Keratinocyte (primary cell): ENCODE measurements around the gene ENTHD1. TPM values are rescaled to one million over a fixed set of nuclear protein-coding genes. Genes with fewer than 3 reads are reported as not detected.
"Not testable (repeated sequence)": the region's sequence is repeated elsewhere in the genome, so short reads cannot be mapped to it uniquely, and the experiment has no call there.

Source experiments
- DNase-seq: peaks from one replicate; pipeline ENCODE4 v3.0.0-alpha.2; 2011; ENCODE audit warnings: low read depth, missing footprints, low spot score
- FAIRE-seq: peaks from 2 replicates; lab custom pipeline; 2011; peaks lifted over from hg19 to GRCh38; lab: Jason Lieb, UNC
- H2AFZ ChIP-seq: 2 replicates; pipeline ENCODE4 v1.6.0; 2012; ENCODE audit warnings: low read length, control low read depth, inconsistent platforms; ENCODE audit not compliant: control insufficient read depth
- H3K27ac ChIP-seq: 2 replicates; pipeline ENCODE4 v1.5.1; 2011; ENCODE audit warnings: low read length; ENCODE audit not compliant: control insufficient read depth, insufficient read depth
- H3K27me3 ChIP-seq: 3 replicates; pipeline ENCODE4 v1.6.0; 2011; ENCODE audit warnings: low read length; ENCODE audit not compliant: control insufficient read depth, insufficient read depth; ENCODE audit errors: extremely low read depth
- H3K36me3 ChIP-seq, 2 experiments: 2 replicates in 1 of 2; 3 replicates in 1 of 2; pipeline ENCODE4 v1.5.1; 2011; ENCODE audit warnings: low read length in 2 of 2, mild to moderate bottlenecking in 1 of 2; ENCODE audit not compliant: control insufficient read depth in 2 of 2, insufficient read depth in 2 of 2; ENCODE audit errors: extremely low read depth in 1 of 2
- H3K4me1 ChIP-seq: 3 replicates; pipeline ENCODE4 v1.5.1; 2011; ENCODE audit warnings: low read length; ENCODE audit not compliant: control insufficient read depth, insufficient read depth; ENCODE audit errors: extremely low read depth
- H3K4me2 ChIP-seq: 3 replicates; pipeline ENCODE4 v1.6.0; 2011; ENCODE audit warnings: low read depth, low read length; ENCODE audit not compliant: control insufficient read depth, insufficient read depth; ENCODE audit errors: extremely low read depth
- H3K4me3 ChIP-seq, 3 experiments: fragments of 200-600 bp in 1 of 3; sonication (generic) in 1 of 3; 2 replicates in 2 of 3; 3 replicates in 1 of 3; pipeline ENCODE4 v1.5.1; 2011 to 2016; ENCODE audit warnings: low read length in 3 of 3, mild to moderate bottlenecking in 3 of 3, control low read depth in 2 of 3, inconsistent platforms in 1 of 3, low read depth in 1 of 3, mixed read lengths in 1 of 3, mixed run types in 1 of 3, moderate library complexity in 1 of 3; ENCODE audit not compliant: control insufficient read depth in 2 of 3, insufficient read depth in 2 of 3; ENCODE audit errors: extremely low read depth in 1 of 3
- H3K79me2 ChIP-seq: 2 replicates; pipeline ENCODE4 v1.6.0; 2012; ENCODE audit warnings: low read length; ENCODE audit not compliant: control insufficient read depth, insufficient read depth
- H3K9ac ChIP-seq: 3 replicates; pipeline ENCODE4 v1.6.0; 2011; ENCODE audit warnings: low read length; ENCODE audit not compliant: control insufficient read depth, insufficient read depth; ENCODE audit errors: extremely low read depth
- H3K9me1 ChIP-seq: 3 replicates; pipeline ENCODE4 v1.6.0; 2011; ENCODE audit warnings: low read length; ENCODE audit not compliant: control insufficient read depth, insufficient read depth; ENCODE audit errors: extremely low read depth
- H3K9me3 ChIP-seq: 2 replicates; pipeline ENCODE4 v1.5.1; 2012; ENCODE audit warnings: low read depth, low read length; ENCODE audit not compliant: control insufficient read depth
- H4K20me1 ChIP-seq: 3 replicates; pipeline ENCODE4 v1.6.0; 2011; ENCODE audit warnings: low read length; ENCODE audit not compliant: control insufficient read depth, insufficient read depth; ENCODE audit errors: extremely low read depth
- CTCF ChIP-seq, 3 experiments: IDR thresholded peaks in 1 of 3; conservative IDR thresholded peaks in 1 of 3; optimal IDR thresholded peaks in 1 of 3; 2 replicates in 2 of 3; 3 replicates in 1 of 3; pipeline versions ENCODE3 to v1.5.1; 2011; ENCODE audit warnings: low read length in 3 of 3, mild to moderate bottlenecking in 3 of 3, moderate library complexity in 2 of 3, control low read depth in 1 of 3, inconsistent platforms in 1 of 3; ENCODE audit not compliant: insufficient read depth in 2 of 3; ENCODE audit errors: extremely low read depth in 1 of 3
- EZH2 ChIP-seq: IDR thresholded peaks from one replicate; pipeline ENCODE4 v1.6.1; 2012; ENCODE audit warnings: inconsistent platforms, mild to moderate bottlenecking, low read length, moderate library complexity
- dilution Hi-C: fragments of 300-500 bp; cut with MboI; formaldehyde crosslinking; loops from one replicate; pipeline ENCODE4 v1.7.0; 2020; ENCODE audit warnings: low sequenced_read_pairs; ENCODE audit not compliant: extremely low pct_ligation_motif_present
- polyA plus RNA-seq, 5 experiments: library from polyadenylated mRNA; depleted of rRNA in 3 of 5; stranded (reverse) in 3 of 5; stranded (forward) in 1 of 5; unstranded in 1 of 5; fragments of >200 nt; gene quantifications; 1 replicate in 1 of 5; 2 replicates in 3 of 5; 3 replicates in 1 of 5; pipeline versions ENCODE4 v1.2.1 to v1.2.3, GENCODE V29; 2011 to 2012; ENCODE audit warnings: missing spikeins in 2 of 5, low read depth in 1 of 5, low replicate concordance in 1 of 5

ENTHD1 gene
- polyA plus RNA-seq, 1 donor (not counting 4 experiments of a cell fraction or from before 2014, with no cell fraction given) = not detected

GRCh38 chr22:39904862-39905261 lies 11.3 kb upstream of the ENTHD1 start:
- DNase-seq (no peak), FAIRE-seq (no peak)
- H3K4me1 ChIP-seq = no peaks in the 10 kb centered on the region
- H4K20me1 ChIP-seq = no peaks in the 10 kb centered on the region
- TF ChIP-seq EZH2 (no peak), CTCF (optimal IDR thresholded peaks at IDR 0.05 in 1 of 3, IDR thresholded peaks at IDR 0.05 in 1 of 3, conservative IDR thresholded peaks at IDR 0.05 in 1 of 3; ENCODE audit: extremely low read depth in 1 of 3, insufficient read depth in 2 of 3, low read length in 3 of 3) (no peak)
- H3K9ac ChIP-seq = no peak overlapping the region
- no peak overlapping the region for H3K27ac ChIP-seq
- H3K9me3 ChIP-seq = no peaks in the 10 kb centered on the region
- H3K4me2 ChIP-seq = no peak overlapping the region
- H3K27me3 ChIP-seq = peaks cover 3% of the 10 kb centered on the region
- no peak overlapping the region for H3K4me3 ChIP-seq
- H3K9me1 ChIP-seq = no peaks in the 10 kb centered on the region
- dilution Hi-C loops = no loop called here
- H3K36me3 ChIP-seq = no peaks in the 10 kb centered on the region
- H2AFZ ChIP-seq = no peak overlapping the region
- no peaks in the 10 kb centered on the region for H3K79me2 ChIP-seq

- H3K79me2 ChIP-seq, H2AFZ ChIP-seq, H3K4me3 ChIP-seq, H3K4me1 ChIP-seq, H3K9me3 ChIP-seq, H3K9ac ChIP-seq, H3K27ac ChIP-seq, H3K4me2 ChIP-seq, dilution Hi-C loops, H3K27me3 ChIP-seq, H4K20me1 ChIP-seq, DNase-seq, H3K36me3 ChIP-seq, FAIRE-seq, H3K9me1 ChIP-seq: not testable (repeated sequence)
Observed at GRCh38 chr22:39904024-39904423, 10.5 kb upstream of the ENTHD1 start.

GRCh38 chr22:39901565-39902146 lies 8.1 kb upstream of the ENTHD1 start:
- no peaks in the 10 kb centered on the region for H3K9me1 ChIP-seq
- no peaks in the 10 kb centered on the region for H3K36me3 ChIP-seq
- no peak overlapping the region for H3K9ac ChIP-seq
- no peak overlapping the region for H3K4me2 ChIP-seq
- no peaks in the 10 kb centered on the region for H3K79me2 ChIP-seq
- H3K4me1 ChIP-seq = no peaks in the 10 kb centered on the region
- TF ChIP-seq EZH2 (no peak), CTCF (optimal IDR thresholded peaks at IDR 0.05 in 1 of 3, IDR thresholded peaks at IDR 0.05 in 1 of 3, conservative IDR thresholded peaks at IDR 0.05 in 1 of 3; ENCODE audit: extremely low read depth in 1 of 3, insufficient read depth in 2 of 3, low read length in 3 of 3) (no peak)
- no peak for DNase-seq
- dilution Hi-C loops = no loop called here
- no peaks in the 10 kb centered on the region for H4K20me1 ChIP-seq
- H3K27ac ChIP-seq = no peak overlapping the region
- H2AFZ ChIP-seq = no peak overlapping the region
- no peaks in the 10 kb centered on the region for H3K9me3 ChIP-seq
- FAIRE-seq = no peak
- H3K27me3 ChIP-seq = peaks cover 3% of the 10 kb centered on the region
- H3K4me3 ChIP-seq = no peak overlapping the region
